Hepatocyte (in vitro differentiated cells): Measurements from ENCODE around the gene ACTR5.

Experiments
- EZH2 ChIP-seq: fragments of 200-600 bp; sonication (generic); IDR thresholded peaks from 2 replicates; pipeline ENCODE4 v1.6.1; 2016; ENCODE audit warnings: antibody characterized with exemption, mild to moderate bottlenecking, borderline replicate concordance
- TF ChIP-seq, protein P1 (sequence below): fragments of 200-600 bp; sonication (generic); IDR thresholded peaks from 2 replicates; pipeline ENCODE4 v1.5.1; 2016; ENCODE audit warnings: antibody characterized with exemption, mild to moderate bottlenecking; ENCODE audit not compliant: poor library complexity

DNA sequence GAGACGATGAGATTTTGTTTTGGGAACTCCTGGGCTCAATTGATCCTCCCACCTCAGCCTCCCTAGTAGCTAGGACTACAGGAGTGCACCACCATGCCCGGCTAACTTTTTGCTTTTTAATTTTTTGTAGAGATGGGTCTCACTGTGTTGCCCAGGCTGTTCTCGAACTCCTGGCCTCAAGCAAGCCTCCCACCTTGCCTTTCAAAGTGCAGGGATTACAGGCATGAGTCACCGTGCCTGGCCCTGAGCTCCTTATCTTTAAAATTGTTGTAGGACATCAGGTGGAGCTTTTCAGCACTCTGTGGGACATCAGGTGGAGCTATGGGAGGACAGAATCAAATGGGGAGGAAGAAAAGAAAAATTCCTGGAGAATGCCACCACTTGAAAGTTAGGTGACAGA is 12.7 kb downstream of the ACTR5 start:
- TF ChIP-seq, protein P1, sequence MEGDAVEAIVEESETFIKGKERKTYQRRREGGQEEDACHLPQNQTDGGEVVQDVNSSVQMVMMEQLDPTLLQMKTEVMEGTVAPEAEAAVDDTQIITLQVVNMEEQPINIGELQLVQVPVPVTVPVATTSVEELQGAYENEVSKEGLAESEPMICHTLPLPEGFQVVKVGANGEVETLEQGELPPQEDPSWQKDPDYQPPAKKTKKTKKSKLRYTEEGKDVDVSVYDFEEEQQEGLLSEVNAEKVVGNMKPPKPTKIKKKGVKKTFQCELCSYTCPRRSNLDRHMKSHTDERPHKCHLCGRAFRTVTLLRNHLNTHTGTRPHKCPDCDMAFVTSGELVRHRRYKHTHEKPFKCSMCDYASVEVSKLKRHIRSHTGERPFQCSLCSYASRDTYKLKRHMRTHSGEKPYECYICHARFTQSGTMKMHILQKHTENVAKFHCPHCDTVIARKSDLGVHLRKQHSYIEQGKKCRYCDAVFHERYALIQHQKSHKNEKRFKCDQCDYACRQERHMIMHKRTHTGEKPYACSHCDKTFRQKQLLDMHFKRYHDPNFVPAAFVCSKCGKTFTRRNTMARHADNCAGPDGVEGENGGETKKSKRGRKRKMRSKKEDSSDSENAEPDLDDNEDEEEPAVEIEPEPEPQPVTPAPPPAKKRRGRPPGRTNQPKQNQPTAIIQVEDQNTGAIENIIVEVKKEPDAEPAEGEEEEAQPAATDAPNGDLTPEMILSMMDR, result no peak
- TF ChIP-seq EZH2, result no peak
